Fibroblast of skin of scalp (primary cell): ENCODE data around the gene FXYD3.
"Not testable (repeated sequence)": the region's sequence is repeated elsewhere in the genome, so short reads cannot be mapped to it uniquely, and the experiment has no call there.

Experiments used
- DNase-seq: peaks from one replicate; pipeline ENCODE4 v3.0.0-alpha.2; 2013

The FXYD3 gene

GRCh38 chr19:35143231-35143715, 27.6 kb downstream of the FXYD3 start, which contains the start of gene FXYD7:
FXYD7 (plus strand) TSS chr19:35143255; CDS start chr19:35143334, 79 bp downstream.
- no peak for DNase-seq

DNA sequence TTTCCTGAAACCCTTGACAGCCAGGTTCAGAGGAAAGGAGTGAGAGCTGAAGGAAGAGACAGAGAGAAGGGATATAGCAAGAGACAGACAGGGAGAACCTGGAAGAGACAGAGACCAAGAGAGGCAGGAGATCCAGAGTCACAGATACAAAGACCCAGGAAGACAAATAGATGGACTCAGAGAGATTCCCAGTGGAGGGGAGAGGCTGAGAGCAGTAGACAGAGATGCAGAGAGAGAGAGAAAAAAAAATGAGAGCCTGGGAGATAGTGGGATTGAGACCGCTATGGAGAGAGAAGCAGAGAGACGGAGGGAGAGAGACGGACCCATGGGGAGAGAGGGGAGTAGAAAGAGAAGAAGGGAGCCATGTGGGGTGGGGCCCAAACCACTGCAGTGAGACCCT, 28.2 kb downstream of the FXYD3 start:
- DNase-seq, result no peak

- DNase-seq, result no peak
Measured at GRCh38 chr19:35144259-35144599, 28.6 kb downstream of the FXYD3 start.

- DNase-seq, result no peak
Measured at GRCh38 chr19:35144600-35145436, 29.2 kb downstream of the FXYD3 start.

GRCh38 chr19:35146746-35147459, 31.3 kb downstream of the FXYD3 start:
- DNase-seq, result no peak

- DNase-seq, result peak; percentile 54
Measured at GRCh38 chr19:35149463-35149862, 33.8 kb downstream of the FXYD3 start.

GRCh38 chr19:35150445-35150844, 34.8 kb downstream of the FXYD3 start:
- DNase-seq, result no peak

DNA sequence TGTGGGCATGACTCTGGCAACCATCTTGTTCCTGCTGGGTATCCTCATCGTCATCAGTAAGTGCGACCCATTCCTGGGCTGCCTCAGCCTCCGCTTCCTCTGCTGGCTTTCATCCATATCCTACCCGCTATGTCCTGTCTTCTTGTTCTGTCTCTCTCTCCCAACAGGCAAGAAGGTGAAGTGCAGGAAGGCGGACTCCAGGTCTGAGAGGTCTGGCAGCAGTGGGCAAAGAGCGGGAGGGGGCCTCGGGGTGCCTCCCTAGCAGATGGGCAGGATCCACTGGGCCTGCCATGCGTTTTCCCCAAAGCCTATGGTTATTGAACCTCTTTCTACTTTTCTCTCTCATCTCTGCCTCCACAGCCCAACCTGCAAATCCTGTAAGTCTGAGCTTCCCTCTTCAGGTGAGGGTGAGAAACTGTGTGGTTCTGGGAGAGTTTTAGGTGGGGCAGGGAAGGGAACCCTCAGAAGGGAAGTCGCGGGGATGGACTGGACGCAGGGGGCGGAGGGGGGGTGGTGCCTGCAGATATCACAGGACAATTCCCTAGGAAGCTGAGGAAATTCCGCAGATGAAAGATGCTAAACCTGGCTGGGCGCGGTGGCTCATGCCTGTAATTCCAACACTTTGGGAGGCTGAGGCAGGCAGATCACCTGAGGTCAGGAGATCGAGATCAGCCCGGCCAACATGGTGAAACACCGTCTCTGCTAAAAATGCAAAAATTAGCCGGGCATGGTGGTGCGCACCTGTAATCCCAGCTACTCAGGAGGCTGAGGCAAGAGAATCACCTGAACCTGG, 35.8 kb downstream of the FXYD3 start:
- DNase-seq, result no peak

DNA sequence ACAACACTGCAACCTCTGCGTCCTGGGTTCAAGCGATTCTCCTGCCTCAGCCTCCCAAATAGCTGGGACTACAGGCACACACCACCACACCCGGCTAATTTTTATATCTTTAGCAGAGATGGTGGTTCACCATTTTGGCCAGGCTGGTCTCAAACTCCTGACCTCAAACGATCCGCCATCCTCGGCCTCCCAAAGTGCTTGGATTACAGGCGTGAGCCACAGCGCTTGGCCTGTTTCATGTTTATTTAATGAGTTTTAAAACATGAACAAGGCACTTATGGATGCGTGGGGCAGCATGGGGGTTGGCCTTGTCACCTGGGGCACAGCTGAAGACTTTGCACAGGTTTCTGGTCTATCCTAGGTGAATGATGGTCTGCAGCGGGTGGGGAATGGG, 37.5 kb downstream of the FXYD3 start:
- not testable (repeated sequence) for DNase-seq

DNA sequence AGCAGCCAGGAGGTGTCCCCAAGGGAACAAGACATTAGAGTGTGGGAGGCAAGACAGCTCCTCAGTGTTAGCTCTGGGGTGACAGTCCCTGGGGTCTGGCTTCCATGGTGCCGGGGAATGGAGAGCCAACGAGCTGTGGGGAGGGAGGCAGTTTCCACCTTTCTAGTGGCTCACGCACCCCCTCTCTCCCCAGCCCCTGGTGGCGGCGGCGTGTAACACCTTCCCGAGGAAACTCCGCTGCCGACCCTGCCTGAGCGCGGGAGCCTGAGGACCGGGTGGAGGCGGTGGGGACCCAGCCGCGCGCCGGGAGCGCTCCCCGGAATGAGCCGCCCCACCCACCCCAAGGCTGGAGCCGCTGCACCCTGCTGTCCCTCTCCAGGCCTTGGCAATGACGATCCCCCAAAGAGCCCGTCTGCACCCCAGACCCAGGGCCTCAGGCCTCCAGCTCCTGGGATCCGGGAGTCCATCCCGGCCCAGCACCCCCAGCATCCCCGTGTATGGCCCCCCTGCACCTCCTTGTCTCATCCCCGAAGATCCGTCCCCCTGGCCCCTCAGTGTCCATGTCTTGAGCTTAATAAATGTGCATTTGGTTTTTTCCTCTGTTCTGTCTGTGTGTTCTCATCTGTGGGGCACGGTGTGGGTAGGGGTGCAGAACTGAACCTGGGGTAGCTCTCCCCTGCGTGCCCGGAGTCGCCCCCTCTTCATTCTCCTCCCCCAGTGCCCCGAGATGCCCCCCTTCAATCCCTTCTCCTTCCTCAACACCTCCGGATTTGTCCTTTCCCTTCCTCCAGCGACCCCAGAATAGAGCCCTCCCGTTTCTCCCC, 38.3 kb downstream of the FXYD3 start:
- peak; percentile 39 for DNase-seq

DNA sequence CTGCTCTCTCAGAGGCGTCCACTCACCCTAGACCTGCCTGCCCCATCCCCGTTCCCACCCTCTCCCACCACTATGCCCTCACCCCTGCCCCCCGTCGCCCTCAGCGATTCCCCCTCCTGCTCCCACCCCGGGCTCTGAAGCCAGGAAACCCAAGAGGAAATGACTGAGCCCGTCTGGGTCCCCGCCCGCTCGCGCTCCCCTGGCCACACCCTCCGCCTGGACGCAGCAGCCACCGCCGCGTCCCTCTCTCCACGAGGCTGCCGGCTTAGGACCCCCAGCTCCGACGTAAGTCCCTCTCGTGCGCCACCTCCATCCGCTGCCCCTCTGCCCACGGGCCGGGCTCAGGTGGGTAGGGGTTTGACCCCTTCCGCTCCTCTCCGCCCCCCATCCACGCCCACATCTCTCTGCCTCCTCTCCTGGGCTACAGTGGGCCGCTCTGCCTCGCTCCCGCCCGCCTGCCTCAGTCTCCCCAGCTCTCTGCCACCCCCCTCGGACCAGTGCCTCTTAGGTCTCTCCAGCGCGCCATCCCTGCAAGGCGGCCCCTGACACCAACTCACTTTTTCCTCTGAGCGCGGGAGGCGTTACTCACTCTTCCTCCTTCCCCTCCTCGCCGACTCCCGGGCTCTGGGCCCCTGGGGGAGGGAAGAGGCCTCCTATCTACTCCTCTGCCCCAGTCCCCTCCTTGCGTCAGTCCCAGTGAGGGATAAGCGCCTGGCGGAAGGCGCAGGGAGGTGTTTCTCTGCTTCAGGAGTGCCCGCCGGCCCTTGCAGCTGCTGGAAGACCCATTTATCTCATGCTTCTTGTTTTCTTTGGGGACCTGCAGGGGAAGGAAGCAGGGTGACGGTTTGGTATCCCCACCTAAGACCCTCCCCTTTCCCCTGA, 39.1 kb downstream of the FXYD3 start, which contains the start of gene FXYD5:
Gene FXYD5 (plus strand): TSS at position 211 of the 882 bp plus-strand sequence. CDS start 816 bp downstream, outside the sequence.
- peak; percentile 81 for DNase-seq

- DNase-seq, result no peak
Measured at GRCh38 chr19:35155441-35155840, 39.8 kb downstream of the FXYD3 start.

GRCh38 chr19:35155981-35156672, 40.5 kb downstream of the FXYD3 start:
- no peak for DNase-seq

DNA sequence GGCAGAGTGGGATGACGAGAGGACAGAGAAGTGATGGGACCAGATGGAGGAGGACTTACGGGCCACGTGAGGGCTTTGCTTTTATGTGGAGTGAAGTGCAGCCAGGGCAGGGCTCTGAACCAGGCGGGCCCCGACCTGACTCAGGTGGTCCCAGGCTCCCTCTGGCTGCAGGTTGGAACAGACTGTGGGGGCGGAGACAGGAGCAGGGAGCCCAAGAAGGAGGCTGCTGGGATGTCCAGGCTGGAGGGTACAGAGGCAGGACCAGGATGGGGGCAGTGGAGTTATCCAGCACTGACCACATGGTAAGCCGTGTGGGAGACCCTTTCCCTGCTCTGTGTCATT, 41.0 kb downstream of the FXYD3 start:
- DNase-seq, result no peak

GRCh38 chr19:35157431-35157830, 41.8 kb downstream of the FXYD3 start:
- no peak for DNase-seq

DNA sequence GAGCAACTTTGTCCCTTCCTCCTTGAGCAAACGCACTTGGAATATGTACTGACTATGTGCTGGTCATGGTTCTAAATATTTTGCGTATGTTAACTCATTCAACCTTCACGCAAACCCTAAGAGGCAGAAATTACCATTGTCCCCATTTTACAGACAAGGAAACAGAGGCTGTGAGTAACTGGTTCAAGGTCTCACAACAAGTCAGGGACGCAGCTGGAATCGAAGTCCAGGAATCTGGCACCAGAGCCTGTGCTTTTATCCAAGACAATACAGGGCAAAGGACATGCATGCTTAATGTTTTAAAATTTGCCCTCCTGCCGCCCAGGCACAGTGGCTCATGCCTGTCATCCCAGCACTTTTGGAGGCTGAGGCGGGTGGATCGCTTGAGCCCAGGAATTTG, 44.0 kb downstream of the FXYD3 start:
- DNase-seq, result no peak

GRCh38 chr19:35160629-35161433, 45.2 kb downstream of the FXYD3 start:
- no peak for DNase-seq

- no peak for DNase-seq
Measured at GRCh38 chr19:35161434-35161743, 45.8 kb downstream of the FXYD3 start.

DNA sequence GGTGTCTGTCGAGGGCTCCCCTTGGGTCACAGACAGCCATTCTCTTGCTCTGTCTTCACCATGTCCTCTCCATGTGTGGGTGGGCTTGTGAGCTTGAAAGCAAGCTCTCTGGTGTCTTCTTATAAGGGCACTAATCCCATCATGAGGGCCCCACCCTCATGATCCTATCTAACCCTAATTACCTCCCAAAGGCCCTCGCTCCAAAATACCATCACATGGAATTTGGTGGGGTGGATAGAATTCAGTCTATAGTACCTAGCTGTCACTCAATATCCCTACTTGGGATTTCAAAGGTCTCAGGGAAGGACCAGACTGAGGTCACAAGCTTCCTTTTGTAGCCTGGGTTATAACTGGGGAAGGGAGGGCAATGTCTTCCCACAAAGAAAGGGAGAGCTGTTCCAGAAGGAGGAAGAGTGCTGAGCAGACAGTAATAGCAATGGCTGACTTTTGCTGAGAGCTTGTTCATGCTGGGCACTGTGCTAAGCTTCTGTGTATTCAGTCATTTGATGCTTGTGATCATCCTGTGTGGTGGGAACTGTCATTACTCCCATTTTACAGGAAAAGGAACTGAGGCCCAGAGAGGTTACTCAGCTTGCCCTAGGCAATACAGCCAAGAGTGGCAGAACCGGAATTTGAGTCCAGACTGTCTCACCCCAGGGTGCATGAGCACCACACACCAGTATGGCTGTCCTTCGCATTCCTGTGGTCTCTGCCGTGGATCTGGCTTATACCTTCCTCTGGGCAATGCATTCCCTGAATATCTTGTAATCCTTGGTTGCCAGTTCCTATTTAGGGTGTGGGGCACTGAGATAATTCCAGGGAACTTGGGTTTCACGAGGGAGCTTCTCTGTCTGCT, 47.1 kb downstream of the FXYD3 start:
- DNase-seq, result peak; percentile 85
